ENCODE data around the gene CCNY. TPM values are rescaled to one million over a fixed set of nuclear protein-coding genes. Genes with fewer than 3 reads are reported as not detected.
A peak's percentile ranks its signal among the peaks of the same experiment; 100 is the strongest.

Gene CCNY
- total and polyA plus RNA-seq, 2 experiments from 2014 or later: 51.5 to 55.8 TPM

- WGBS (ENCODE audit: low lambda C conversion rate, missing lambda C conversion rate): 90% methylated on average over 4 of the region's 4 CpGs
- no peaks in the 10 kb centered on the region for H3K9me2 ChIP-seq (replicated peaks; ENCODE audit: insufficient read depth)
- no peak for TF ChIP-seq EZH2phosphoT487 (IDR thresholded peaks at IDR 0.05; ENCODE audit: low read depth, severe bottlenecking, unreplicated experiment)
- TF ChIP-seq, protein P1, sequence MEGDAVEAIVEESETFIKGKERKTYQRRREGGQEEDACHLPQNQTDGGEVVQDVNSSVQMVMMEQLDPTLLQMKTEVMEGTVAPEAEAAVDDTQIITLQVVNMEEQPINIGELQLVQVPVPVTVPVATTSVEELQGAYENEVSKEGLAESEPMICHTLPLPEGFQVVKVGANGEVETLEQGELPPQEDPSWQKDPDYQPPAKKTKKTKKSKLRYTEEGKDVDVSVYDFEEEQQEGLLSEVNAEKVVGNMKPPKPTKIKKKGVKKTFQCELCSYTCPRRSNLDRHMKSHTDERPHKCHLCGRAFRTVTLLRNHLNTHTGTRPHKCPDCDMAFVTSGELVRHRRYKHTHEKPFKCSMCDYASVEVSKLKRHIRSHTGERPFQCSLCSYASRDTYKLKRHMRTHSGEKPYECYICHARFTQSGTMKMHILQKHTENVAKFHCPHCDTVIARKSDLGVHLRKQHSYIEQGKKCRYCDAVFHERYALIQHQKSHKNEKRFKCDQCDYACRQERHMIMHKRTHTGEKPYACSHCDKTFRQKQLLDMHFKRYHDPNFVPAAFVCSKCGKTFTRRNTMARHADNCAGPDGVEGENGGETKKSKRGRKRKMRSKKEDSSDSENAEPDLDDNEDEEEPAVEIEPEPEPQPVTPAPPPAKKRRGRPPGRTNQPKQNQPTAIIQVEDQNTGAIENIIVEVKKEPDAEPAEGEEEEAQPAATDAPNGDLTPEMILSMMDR (IDR thresholded peaks at IDR 0.05; ENCODE audit: poor library complexity): no peak
- TF ChIP-seq EZH2 (IDR thresholded peaks at IDR 0.05; ENCODE audit: borderline replicate concordance): no peak
- H3K4me3 ChIP-seq: no peak overlapping the region
- H3K36me3 ChIP-seq (replicated peaks; ENCODE audit: insufficient read depth, low read depth): peaks cover 3% of the 10 kb centered on the region
- peaks cover 7% of the 10 kb centered on the region for H3K79me2 ChIP-seq
- peaks cover 4% of the 10 kb centered on the region for H4K20me1 ChIP-seq (ENCODE audit: insufficient read depth, poor library complexity, severe bottlenecking)
- peaks cover 3% of the 10 kb centered on the region for H3K9me3 ChIP-seq (ENCODE audit: low read depth)
- peaks cover 7% of the 10 kb centered on the region for H3K4me1 ChIP-seq (ENCODE audit: insufficient read depth)
- no peak overlapping the region for H3K27ac ChIP-seq
- no peak overlapping the region for H2AFZ ChIP-seq
- no peak for DNase-seq (ENCODE audit: low spot score)
- H3K27me3 ChIP-seq: no peaks in the 10 kb centered on the region
- H3K4me2 ChIP-seq: no peak overlapping the region
Observed at GRCh38 chr10:35542303-35542702, 206.0 kb downstream of the CCNY start.

GRCh38 chr10:35545079-35545657 is 208.9 kb downstream of the CCNY start:
- Histone ChIP-seq H3K36me3 (replicated peaks; ENCODE audit: insufficient read depth, low read depth) (no peaks in the 10 kb centered on the region), H3K27ac (no peak overlapping the region), H3K9me2 (replicated peaks; ENCODE audit: insufficient read depth) (no peaks in the 10 kb centered on the region), H3K4me3 (no peak overlapping the region), H3K79me2 (no peaks in the 10 kb centered on the region), H3K9me3 (ENCODE audit: low read depth) (no peaks in the 10 kb centered on the region), H3K4me1 (ENCODE audit: insufficient read depth) (peaks cover 7% of the 10 kb centered on the region), H3K27me3 (no peaks in the 10 kb centered on the region), H4K20me1 (ENCODE audit: insufficient read depth, poor library complexity, severe bottlenecking) (no peaks in the 10 kb centered on the region), H2AFZ (no peak overlapping the region), H3K4me2 (no peak overlapping the region)
- DNase-seq (ENCODE audit: low spot score): no peak
- TF ChIP-seq EZH2 (IDR thresholded peaks at IDR 0.05; ENCODE audit: borderline replicate concordance) (no peak), EZH2phosphoT487 (IDR thresholded peaks at IDR 0.05; ENCODE audit: low read depth, severe bottlenecking, unreplicated experiment) (no peak)
- TF ChIP-seq, protein P1 (IDR thresholded peaks at IDR 0.05; ENCODE audit: poor library complexity): no peak
- 77% methylated on average over 10 of the region's 10 CpGs for WGBS (ENCODE audit: low lambda C conversion rate, missing lambda C conversion rate)

DNA sequence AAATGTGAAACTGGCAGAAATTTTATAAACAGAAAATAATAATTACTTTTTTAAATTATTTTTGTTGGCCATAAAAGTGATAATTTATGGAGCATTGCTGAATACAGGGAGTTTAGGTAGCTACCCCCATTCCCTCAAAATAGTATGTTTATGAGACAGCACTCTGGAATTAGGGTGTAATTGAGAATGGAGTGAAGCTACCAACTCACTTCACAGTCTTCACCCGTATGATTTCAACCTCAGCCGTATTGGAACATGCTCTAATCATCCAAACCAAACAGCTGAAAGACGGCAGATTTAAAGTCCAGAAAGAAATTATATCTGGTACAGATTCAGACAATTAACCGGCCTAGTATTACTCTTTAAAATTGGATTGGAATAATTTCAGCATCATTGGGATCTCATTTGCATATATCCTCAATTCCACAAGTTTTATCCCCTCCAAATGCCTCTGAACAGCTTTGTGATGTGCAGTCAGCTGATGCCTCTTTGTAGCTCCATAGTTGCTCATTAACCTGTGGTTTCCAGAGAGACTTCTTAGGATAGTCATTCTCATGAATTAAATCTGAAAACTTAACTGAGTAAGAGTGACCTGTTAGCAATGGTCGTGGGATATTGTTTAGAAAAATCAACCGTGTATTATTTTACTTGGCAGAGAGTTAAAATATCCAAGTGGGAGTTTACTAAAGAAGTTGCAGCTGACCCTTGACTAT is 209.7 kb downstream of the CCNY start:
- Histone ChIP-seq H3K9me2 (replicated peaks; ENCODE audit: insufficient read depth) (no peaks in the 10 kb centered on the region), H3K4me1 (ENCODE audit: insufficient read depth) (peaks cover 7% of the 10 kb centered on the region), H3K36me3 (replicated peaks; ENCODE audit: insufficient read depth, low read depth) (no peaks in the 10 kb centered on the region), H3K4me2 (no peak overlapping the region), H3K4me3 (no peak overlapping the region), H3K27me3 (no peaks in the 10 kb centered on the region), H3K9me3 (ENCODE audit: low read depth) (no peaks in the 10 kb centered on the region), H3K27ac (peak overlapping the region; percentile 50), H3K79me2 (no peaks in the 10 kb centered on the region), H4K20me1 (ENCODE audit: insufficient read depth, poor library complexity, severe bottlenecking) (no peaks in the 10 kb centered on the region), H2AFZ (no peak overlapping the region)
- WGBS (ENCODE audit: low lambda C conversion rate, missing lambda C conversion rate): 89% methylated on average over 6 of the region's 6 CpGs
- DNase-seq (ENCODE audit: low spot score): no peak
- TF ChIP-seq EZH2phosphoT487 (IDR thresholded peaks at IDR 0.05; ENCODE audit: low read depth, severe bottlenecking, unreplicated experiment) (no peak), EZH2 (IDR thresholded peaks at IDR 0.05; ENCODE audit: borderline replicate concordance) (no peak)
- TF ChIP-seq, protein P1 (IDR thresholded peaks at IDR 0.05; ENCODE audit: poor library complexity): no peak

Data from hepatocyte (in vitro differentiated cells).